ENCODE data around the gene AURKB. TPM values are rescaled to one million over a fixed set of nuclear protein-coding genes. Genes with fewer than 3 reads are reported as not detected.

The AURKB gene
- total RNA-seq, 4 donors from 2014 or later: 3.2 to 12.9 (median 8.6) TPM

DNA sequence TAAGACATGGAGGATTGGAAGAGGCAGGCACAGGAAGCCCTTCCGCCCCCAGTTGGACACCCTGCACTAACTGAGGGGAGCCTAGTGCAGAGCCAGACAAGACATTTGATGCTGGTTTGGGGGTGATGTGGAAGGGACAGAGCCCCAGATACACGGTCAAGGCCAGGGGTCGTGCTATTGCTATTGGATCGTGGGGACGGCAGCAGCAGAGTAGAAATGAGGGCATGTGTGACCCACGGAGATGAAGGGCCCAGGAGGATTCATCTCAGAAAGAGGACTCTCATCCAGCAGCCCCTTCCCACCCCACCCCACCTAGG is 45.6 kb downstream of the AURKB start:
- TF ChIP-seq, protein P1, sequence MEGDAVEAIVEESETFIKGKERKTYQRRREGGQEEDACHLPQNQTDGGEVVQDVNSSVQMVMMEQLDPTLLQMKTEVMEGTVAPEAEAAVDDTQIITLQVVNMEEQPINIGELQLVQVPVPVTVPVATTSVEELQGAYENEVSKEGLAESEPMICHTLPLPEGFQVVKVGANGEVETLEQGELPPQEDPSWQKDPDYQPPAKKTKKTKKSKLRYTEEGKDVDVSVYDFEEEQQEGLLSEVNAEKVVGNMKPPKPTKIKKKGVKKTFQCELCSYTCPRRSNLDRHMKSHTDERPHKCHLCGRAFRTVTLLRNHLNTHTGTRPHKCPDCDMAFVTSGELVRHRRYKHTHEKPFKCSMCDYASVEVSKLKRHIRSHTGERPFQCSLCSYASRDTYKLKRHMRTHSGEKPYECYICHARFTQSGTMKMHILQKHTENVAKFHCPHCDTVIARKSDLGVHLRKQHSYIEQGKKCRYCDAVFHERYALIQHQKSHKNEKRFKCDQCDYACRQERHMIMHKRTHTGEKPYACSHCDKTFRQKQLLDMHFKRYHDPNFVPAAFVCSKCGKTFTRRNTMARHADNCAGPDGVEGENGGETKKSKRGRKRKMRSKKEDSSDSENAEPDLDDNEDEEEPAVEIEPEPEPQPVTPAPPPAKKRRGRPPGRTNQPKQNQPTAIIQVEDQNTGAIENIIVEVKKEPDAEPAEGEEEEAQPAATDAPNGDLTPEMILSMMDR (IDR thresholded peaks at IDR 0.05): no peak
- TF ChIP-seq POLR2A (IDR thresholded peaks at IDR 0.05): no peak
- H3K4me3 ChIP-seq (ENCODE audit: low read depth, poor library complexity, severe bottlenecking): no peak overlapping the region
- 67 to 74% methylated on average over 6 of the region's 6 CpGs for WGBS, 2 donors
- intact Hi-C loops (cut with DNase I; ENCODE audit: low total_unique reads): no loop called here
- DNase-seq (ENCODE audit: low spot score in 2 of 2): peak in 1 of 2 donors; percentile 83

DNA sequence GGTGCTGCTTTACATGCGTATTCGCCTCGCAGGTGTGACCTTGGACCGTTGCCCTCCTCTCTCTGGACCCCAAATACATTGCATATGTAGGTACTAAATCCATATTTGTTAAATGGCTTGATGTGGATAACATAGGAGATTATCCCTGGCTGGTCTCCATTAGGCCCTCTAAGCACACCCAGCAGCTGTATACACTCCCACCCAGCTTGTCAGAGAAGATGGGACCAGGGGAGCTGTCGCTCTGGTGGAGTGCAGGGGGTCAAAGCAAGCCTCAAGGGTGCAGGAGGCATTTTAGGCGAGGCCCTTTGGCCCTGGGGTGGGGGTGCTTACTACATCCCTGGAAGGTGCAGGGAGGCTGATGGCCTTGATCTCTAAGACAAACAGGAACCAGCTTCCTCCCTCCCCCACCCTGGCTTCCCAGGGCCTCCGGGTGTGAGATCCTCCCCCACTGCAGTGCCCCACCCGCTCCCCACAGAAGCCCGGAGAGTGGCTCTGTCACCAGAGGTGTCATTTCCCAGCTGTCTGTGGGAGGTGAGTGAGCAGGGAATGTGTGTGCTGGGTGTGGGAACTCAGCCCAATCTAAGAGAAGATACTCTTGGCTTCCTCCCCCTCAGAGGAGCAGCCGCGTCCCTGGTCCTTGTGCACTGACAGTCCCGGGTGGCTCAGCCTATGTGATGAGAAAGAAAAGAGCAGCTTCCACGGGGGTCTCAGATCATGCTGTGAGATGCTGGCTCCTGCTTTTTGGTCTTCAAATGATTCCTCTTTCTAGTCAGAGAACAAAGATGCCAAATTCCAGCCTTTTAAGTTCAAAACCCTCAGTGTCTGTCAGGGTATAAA is 46.2 kb downstream of the AURKB start:
- intact Hi-C loops (cut with DNase I; ENCODE audit: low total_unique reads): no loop called here
- peak; percentile 79 to 97 for DNase-seq (ENCODE audit: low spot score in 2 of 2)
- no peak overlapping the region for H3K4me3 ChIP-seq (ENCODE audit: low read depth, poor library complexity, severe bottlenecking)
- 8 to 17% methylated on average over 12 to 13 of the region's 13 CpGs for WGBS, 2 donors
- TF ChIP-seq POLR2A (IDR thresholded peaks at IDR 0.05): no peak
- TF ChIP-seq, protein P1 (IDR thresholded peaks at IDR 0.05): no peak

DNA sequence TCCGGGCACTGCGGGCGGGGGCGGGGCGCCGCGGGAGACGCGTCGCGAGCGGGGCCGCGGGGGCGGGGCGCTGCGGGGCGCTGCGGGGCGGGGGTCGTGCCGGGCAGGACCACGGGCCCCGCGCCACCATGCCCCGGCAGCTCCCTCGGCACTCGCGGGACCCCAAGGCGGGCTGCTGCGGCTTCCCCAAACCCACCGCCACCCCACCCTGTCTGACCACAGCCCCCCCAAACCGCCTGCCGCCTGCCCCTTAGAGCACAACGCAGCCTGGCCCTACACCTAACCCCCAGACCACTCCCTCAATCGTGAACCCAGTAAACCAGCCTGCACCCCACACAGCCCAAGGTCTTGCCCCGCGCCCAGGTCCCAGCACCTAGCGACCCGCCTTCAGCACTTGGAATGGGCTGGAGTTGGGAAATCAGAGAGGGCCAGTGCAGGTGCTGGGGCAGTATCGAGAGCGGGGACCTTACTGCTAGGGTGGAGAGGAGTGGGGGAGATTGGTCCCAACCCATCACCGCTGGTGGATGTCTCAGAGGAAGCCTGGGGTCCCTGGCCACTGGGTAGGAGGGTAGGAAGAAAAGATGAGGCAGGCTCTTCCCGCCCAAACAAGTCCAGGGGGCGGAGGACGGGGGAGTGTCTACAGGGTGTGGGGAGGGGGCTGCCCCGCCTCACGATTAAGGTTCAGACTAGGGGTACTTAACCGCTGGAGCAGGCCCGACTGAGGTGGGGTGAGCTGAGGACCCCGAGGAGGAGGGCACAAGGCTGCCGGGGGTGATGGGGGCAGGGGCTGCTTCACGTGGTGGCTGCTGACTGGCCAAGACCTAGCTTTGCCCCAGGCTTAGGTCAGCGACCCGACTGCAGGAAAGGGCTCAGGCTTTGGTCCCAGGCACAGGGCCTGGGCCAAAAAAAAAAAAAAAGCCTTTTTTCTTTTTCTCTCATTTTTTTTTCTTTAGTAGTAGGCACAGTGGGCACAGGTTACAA is 47.1 kb downstream of the AURKB start:
- 10 to 15% methylated on average over 22 of the region's 55 CpGs for WGBS, 2 donors
- H3K4me3 ChIP-seq (ENCODE audit: low read depth, poor library complexity, severe bottlenecking): peak overlapping the region; percentile 9
- DNase-seq (ENCODE audit: low spot score in 2 of 2): peak in 1 of 2 donors; percentile 90
- intact Hi-C loops (cut with DNase I; ENCODE audit: low total_unique reads): no loop called here
- TF ChIP-seq, protein P1 (IDR thresholded peaks at IDR 0.05): no peak
- TF ChIP-seq POLR2A (IDR thresholded peaks at IDR 0.05): no peak

DNA sequence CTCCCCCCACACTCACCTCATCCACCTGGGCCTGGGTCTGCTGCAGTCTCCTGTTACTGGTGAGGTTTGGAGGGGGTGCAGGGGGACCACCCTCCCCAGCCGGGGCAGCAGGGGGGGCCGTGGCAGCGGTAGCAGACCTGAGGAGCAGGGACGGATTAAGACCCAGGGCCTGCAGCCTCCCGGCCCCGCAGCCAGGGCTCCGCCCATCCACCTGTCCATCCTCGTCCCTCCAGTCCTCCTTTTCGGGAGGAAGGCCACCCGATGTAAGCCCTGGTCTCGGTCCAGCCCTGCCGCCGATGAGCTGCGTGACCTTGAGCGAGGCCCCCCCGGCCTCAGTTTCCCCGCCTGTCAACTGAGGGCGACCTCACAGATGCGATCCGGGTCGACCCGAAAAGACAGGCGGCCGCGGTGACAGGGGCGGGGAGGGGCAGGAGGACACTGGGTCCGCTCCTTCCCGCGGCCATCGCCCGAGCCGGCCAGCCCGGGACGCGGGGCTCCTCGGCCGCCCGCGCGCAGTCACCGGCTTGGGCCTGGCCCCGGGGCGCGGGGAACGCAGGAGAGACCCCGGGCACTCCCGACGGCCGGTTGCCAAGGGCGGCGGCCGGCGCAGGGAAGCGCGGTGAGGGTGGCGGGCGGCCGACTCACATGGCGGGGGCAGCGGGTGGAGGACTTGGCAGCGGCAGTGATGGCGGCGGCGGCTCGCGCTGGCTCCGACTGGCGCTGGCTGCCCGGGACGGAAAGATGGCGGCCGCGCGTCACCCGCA is 48.0 kb downstream of the AURKB start, which contains the start of gene VAMP2:
VAMP2 (minus strand) TSS at position 716 of the 764 bp plus-strand sequence; CDS start at position 647, 69 bp downstream.
- 0% methylated on average over 6 to 42 of the region's 75 CpGs for WGBS, 2 donors
- peak within 1 kb of the TSS; percentile 85 for H3K4me3 ChIP-seq (ENCODE audit: low read depth, poor library complexity, severe bottlenecking)
- peak in 1 of 2 donors; percentile 58 for TF ChIP-seq POLR2A (IDR thresholded peaks at IDR 0.05)
- TF ChIP-seq, protein P1 (IDR thresholded peaks at IDR 0.05): no peak
- peak; percentile 78 to 97 for DNase-seq (ENCODE audit: low spot score in 2 of 2)
- intact Hi-C loops (cut with DNase I; ENCODE audit: low total_unique reads): no loop called here
